ENCODE measurements around the gene C12orf60.

GRCh38 chr12:14868916-14869506, 65.5 kb downstream of the C12orf60 start:
- TF ChIP-seq ZNF768 (tag by site-specific recombination; IDR thresholded peaks at IDR 0.05) (no peak), KLF1 (tag by site-specific recombination; IDR thresholded peaks at IDR 0.05) (no peak), CTCF (tag by site-specific recombination; IDR thresholded peaks at IDR 0.05) (no peak), MYNN (tag by site-specific recombination; IDR thresholded peaks at IDR 0.05; ENCODE audit: borderline replicate concordance) (no peak), IKZF3 (tag by site-specific recombination; IDR thresholded peaks at IDR 0.05) (no peak), ZSCAN18 (tag by site-specific recombination; IDR thresholded peaks at IDR 0.05) (no peak), ZNF76 (tag by site-specific recombination; IDR thresholded peaks at IDR 0.05; ENCODE audit: borderline replicate concordance, low read depth) (no peak), ZNF843 (tag by site-specific recombination; IDR thresholded peaks at IDR 0.05) (no peak)
